CD4-positive, alpha-beta T cell treated with Interleukin-6 for 4 hours (primary cell): ENCODE data around the gene TMEM17.

Experiments used
- DNase-seq: peaks from one replicate; pipeline ENCODE4 v3.0.0-alpha.2; 2020; ENCODE audit warnings: mixed read lengths

The TMEM17 gene

GRCh38 chr2:62452701-62453454, 53.1 kb downstream of the TMEM17 start:
- DNase-seq, result no peak

DNA sequence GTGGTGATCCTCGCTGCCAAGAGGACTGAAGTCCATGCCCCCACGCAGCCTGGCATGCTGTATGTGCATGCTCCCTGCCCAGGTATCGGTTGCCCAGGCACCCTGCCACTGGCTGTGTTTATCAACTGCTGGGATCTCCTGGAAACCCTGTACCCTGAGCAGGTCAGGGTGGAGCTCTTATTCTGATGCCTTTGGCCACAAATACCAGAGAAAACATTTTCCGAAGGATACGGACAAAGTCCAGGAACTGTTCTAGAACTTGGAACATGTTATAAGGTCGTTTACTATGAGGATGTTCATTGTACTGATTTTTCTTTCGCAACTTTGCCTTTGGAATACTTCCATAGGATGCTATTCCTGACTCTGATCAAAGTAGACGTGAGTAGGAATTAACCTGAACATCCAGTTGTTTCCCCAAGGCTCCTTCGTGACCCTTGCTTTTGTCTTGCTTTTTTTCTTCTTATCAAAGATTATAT, 55.2 kb downstream of the TMEM17 start:
- DNase-seq, result no peak
